Brain microvascular endothelial cell (primary cell): ENCODE measurements around the gene HMG20A.
A peak's percentile ranks its signal among the peaks of the same experiment; 100 is the strongest.

Experiments
- DNase-seq: peaks from one replicate; pipeline ENCODE4 v3.0.0-alpha.2; 2020
- H3K27ac ChIP-seq: fragments of 250-450 bp; sonication (Bioruptor Pico); 2 replicates; pipeline ENCODE4 v1.5.1; 2020; ENCODE audit warnings: mild to moderate bottlenecking, moderate library complexity
- H3K27me3 ChIP-seq: fragments of 250-450 bp; sonication (Bioruptor Pico); replicated peaks from 2 replicates; pipeline ENCODE4 v1.5.1; 2020; ENCODE audit warnings: mild to moderate bottlenecking
- H3K36me3 ChIP-seq: fragments of 250-450 bp; sonication (Bioruptor Pico); replicated peaks from 2 replicates; pipeline ENCODE4 v1.5.1; 2020; ENCODE audit warnings: mild to moderate bottlenecking
- H3K4me3 ChIP-seq: 2 replicates; pipeline ENCODE4 v1.5.1; 2011; ENCODE audit warnings: low read depth, mild to moderate bottlenecking, control low read depth, low read length, moderate library complexity
- in situ Hi-C: cut with HindIII; loops from 2 replicates; pipeline ENCODE4 v1.10.0; 2017; ENCODE audit warnings: low sequenced_read_pairs, low pct_ligation_motif_present
- TF ChIP-seq, protein P1 (sequence below): IDR thresholded peaks from 2 replicates; pipeline ENCODE4 v1.5.1; 2011; ENCODE audit warnings: low read depth, mild to moderate bottlenecking, moderate library complexity, low read length, control low read depth, inconsistent platforms; ENCODE audit errors: missing control alignments

Gene HMG20A

DNA sequence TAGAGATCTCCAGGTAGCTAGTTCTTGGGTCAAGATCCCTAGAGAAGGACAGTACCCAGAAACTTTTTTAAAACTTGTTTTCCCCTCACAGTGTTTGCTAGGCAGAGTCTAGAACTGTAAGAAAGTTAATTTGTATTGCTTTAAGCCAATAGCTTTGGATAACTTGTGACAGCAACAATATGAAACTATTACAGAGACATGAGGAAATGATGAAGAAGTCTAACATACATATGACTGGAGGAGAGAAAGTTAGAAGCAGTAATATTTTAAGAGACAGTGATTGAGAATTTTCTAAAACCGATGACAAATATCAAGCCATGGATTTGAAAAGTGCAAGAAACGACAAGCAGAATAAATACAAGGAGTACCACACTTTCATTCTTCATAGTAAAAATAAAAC lies 10.0 kb downstream of the HMG20A start:
- Histone ChIP-seq H3K4me3 (no peak overlapping the region), H3K27me3 (no peaks in the 10 kb centered on the region), H3K27ac (no peak overlapping the region), H3K36me3 (no peaks in the 10 kb centered on the region)
- DNase-seq: no peak
- in situ Hi-C loops: no loop called here
- TF ChIP-seq, protein P1, sequence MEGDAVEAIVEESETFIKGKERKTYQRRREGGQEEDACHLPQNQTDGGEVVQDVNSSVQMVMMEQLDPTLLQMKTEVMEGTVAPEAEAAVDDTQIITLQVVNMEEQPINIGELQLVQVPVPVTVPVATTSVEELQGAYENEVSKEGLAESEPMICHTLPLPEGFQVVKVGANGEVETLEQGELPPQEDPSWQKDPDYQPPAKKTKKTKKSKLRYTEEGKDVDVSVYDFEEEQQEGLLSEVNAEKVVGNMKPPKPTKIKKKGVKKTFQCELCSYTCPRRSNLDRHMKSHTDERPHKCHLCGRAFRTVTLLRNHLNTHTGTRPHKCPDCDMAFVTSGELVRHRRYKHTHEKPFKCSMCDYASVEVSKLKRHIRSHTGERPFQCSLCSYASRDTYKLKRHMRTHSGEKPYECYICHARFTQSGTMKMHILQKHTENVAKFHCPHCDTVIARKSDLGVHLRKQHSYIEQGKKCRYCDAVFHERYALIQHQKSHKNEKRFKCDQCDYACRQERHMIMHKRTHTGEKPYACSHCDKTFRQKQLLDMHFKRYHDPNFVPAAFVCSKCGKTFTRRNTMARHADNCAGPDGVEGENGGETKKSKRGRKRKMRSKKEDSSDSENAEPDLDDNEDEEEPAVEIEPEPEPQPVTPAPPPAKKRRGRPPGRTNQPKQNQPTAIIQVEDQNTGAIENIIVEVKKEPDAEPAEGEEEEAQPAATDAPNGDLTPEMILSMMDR: no peak

DNA sequence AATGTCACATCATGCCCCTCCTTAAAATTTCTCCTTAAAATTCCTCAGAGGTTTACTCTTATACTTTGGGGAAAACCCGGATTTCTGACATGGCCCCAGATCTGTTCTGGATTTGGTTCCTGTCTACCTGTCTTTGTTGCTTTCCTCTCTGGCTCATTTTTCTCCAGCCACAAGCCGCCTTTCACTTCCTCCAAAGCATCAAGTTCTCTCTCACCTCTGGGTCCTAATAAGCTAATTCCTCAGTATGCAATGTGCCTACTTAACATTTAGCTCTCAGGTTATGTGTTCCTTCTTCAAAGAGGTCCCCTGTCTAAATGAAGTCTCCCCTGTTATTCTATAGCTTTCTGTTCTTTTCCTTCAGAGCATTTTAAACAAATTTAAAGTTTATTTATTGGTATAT lies 16.1 kb downstream of the HMG20A start:
- Histone ChIP-seq H3K27me3 (no peaks in the 10 kb centered on the region), H3K36me3 (no peaks in the 10 kb centered on the region), H3K27ac (no peak overlapping the region), H3K4me3 (no peak overlapping the region)
- no peak for DNase-seq
- TF ChIP-seq, protein P1: no peak
- in situ Hi-C loops: no loop called here

DNA sequence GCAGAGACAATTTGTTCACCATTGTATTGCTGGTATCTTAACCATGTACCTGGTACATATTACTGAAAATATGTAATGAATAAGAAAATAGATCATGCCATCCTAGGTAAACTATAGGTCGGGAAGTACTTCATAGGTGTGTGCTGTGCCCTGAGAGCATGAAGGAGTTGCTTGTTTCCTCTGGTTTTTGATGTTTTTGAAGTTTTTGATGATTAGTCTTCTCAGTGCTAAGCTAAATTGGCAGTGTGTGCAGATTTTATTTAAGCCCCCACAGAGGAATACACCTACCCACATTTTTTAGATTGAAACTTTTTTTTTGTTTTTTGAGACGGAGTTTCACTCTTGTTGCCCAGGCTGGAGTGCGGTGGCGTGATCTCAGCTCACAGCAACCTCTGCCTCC lies 16.6 kb downstream of the HMG20A start:
- Histone ChIP-seq H3K36me3 (no peaks in the 10 kb centered on the region), H3K27ac (no peak overlapping the region), H3K27me3 (no peaks in the 10 kb centered on the region), H3K4me3 (no peak overlapping the region)
- TF ChIP-seq, protein P1: no peak
- in situ Hi-C loops: no loop called here
- DNase-seq: no peak

GRCh38 chr15:77440378-77440999 lies 19.8 kb downstream of the HMG20A start:
- TF ChIP-seq, protein P1: no peak
- no peaks in the 10 kb centered on the region for H3K36me3 ChIP-seq
- DNase-seq: peak; percentile 67
- no peaks in the 10 kb centered on the region for H3K27me3 ChIP-seq
- no peak overlapping the region for H3K4me3 ChIP-seq
- H3K27ac ChIP-seq: peak overlapping the region; percentile 21
- in situ Hi-C loops: no loop called here

- Histone ChIP-seq H3K36me3 (no peaks in the 10 kb centered on the region), H3K27ac (no peak overlapping the region), H3K4me3 (no peak overlapping the region), H3K27me3 (no peaks in the 10 kb centered on the region)
- in situ Hi-C loops: no loop called here
- TF ChIP-seq, protein P1: no peak
- DNase-seq: no peak
These were observed 26.2 kb downstream of the HMG20A start for GRCh38 chr15:77446840-77447390.

DNA sequence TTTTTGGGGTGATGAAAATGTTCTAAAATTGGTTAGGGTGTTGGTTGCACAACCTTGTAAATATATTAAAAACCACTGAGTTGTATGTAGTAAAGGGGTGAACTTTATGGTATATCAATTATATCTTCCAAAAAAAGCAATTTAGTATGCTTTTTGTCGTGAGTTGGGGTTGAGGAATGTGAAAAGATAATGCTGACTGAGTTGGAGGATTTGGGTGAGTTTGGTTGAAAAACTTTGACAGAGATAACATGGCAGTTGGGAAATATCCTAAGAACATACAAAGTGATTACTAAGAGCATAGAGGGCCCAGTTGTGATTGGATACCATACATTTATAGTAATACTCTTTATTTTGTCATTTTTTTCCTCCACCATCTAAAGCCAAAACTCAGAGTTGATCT lies 33.6 kb downstream of the HMG20A start:
- H3K36me3 ChIP-seq: no peaks in the 10 kb centered on the region
- in situ Hi-C loops: no loop called here
- H3K27ac ChIP-seq: peak overlapping the region; percentile 79
- peak; percentile 49 for DNase-seq
- H3K27me3 ChIP-seq: no peaks in the 10 kb centered on the region
- TF ChIP-seq, protein P1: no peak
- H3K4me3 ChIP-seq: no peak overlapping the region
